B cell (primary cell): ENCODE measurements around the gene DNAH11. TPM values are rescaled to one million over a fixed set of nuclear protein-coding genes. Genes with fewer than 3 reads are reported as not detected.

Experiments used
- ATAC-seq: fragments of 200-7000 bp; cut with Tn5 transposase; one replicate; pipeline ENCODE4 v1.10.0; 2021; ENCODE audit warnings: low read depth, mild to moderate bottlenecking, moderate number of reproducible peaks, moderate library complexity
- CTCF ChIA-PET: fragments of 350-600 bp; sonication (Branson Sonifier 250); formaldehyde crosslinking; loops from one replicate; lab custom pipeline; 2021; ENCODE audit warnings: antibody characterized with exemption, inconsistent platforms; lab: Charles Lee
- POLR2A ChIA-PET: fragments of 350-600 bp; sonication (Branson Sonifier 250); formaldehyde crosslinking; loops from one replicate; lab custom pipeline; 2021; ENCODE audit warnings: antibody characterized with exemption; lab: Charles Lee
- DNase-seq: peaks from one replicate; pipeline ENCODE4 v3.0.0; 2013
- H2AFZ ChIP-seq: 2 replicates; pipeline ENCODE4 v1.6.1; 2012; ENCODE audit warnings: mild to moderate bottlenecking, low read depth, low read length; ENCODE audit not compliant: insufficient read depth, poor library complexity, severe bottlenecking
- H3K27ac ChIP-seq, 2 donors: 1 replicate in 1 of 2; 2 replicates in 1 of 2; pipeline ENCODE4 v1.5.1; 2012 to 2013; ENCODE audit warnings: low read length in 2 of 2, mild to moderate bottlenecking in 2 of 2, moderate library complexity in 1 of 2
- H3K27me3 ChIP-seq, 4 experiments: fragments of 200-600 bp in 1 of 4; sonication (generic) in 1 of 4; replicated peaks in 1 of 4; 1 replicate in 2 of 4; 2 replicates in 2 of 4; pipeline versions ENCODE4 v1.6.1 to v1.7.0; 2013 to 2016; ENCODE audit warnings: low read length in 3 of 4, mild to moderate bottlenecking in 2 of 4, mixed read lengths in 1 of 4, moderate library complexity in 1 of 4; ENCODE audit not compliant: insufficient read depth in 4 of 4, control insufficient read depth in 3 of 4; ENCODE audit errors: control extremely low read depth in 1 of 4
- H3K36me3 ChIP-seq, 2 experiments: replicated peaks in 1 of 2; 1 replicate in 1 of 2; 2 replicates in 1 of 2; pipeline versions ENCODE4 v1.6.1 to v1.7.1; 2013; ENCODE audit warnings: low read length in 1 of 2; ENCODE audit not compliant: insufficient read depth in 2 of 2, control insufficient read depth in 1 of 2; ENCODE audit errors: control extremely low read depth in 1 of 2, extremely low read depth in 1 of 2
- H3K4me1 ChIP-seq, 2 donors: fragments of 200-600 bp in 1 of 2; sonication (generic) in 1 of 2; 1 replicate in 1 of 2; 2 replicates in 1 of 2; pipeline versions ENCODE4 v1.5.1 to v1.6.1; 2013 to 2017; ENCODE audit warnings: low read length in 2 of 2; ENCODE audit not compliant: control insufficient read depth in 2 of 2, insufficient read depth in 2 of 2
- H3K4me2 ChIP-seq: replicated peaks from 2 replicates; pipeline ENCODE3; 2012; ENCODE audit warnings: mild to moderate bottlenecking, low read depth, low read length; ENCODE audit not compliant: poor library complexity, severe bottlenecking
- H3K4me3 ChIP-seq, 5 experiments: fragments of 200-600 bp in 1 of 5; sonication (generic) in 1 of 5; 1 replicate in 3 of 5; 2 replicates in 2 of 5; pipeline versions ENCODE4 v1.5.1 to v1.7.0; 2011 to 2016; ENCODE audit warnings: low read length in 4 of 5, mild to moderate bottlenecking in 4 of 5, low read depth in 2 of 5, control low read depth in 1 of 5, moderate library complexity in 1 of 5; ENCODE audit not compliant: insufficient read depth in 1 of 5; ENCODE audit errors: control extremely low read depth in 1 of 5, extremely low read depth in 1 of 5
- H3K79me2 ChIP-seq: fragments of 200-600 bp; sonication (generic); one replicate; pipeline ENCODE4 v1.6.0; 2016; ENCODE audit warnings: low read length; ENCODE audit not compliant: control insufficient read depth, insufficient read depth
- H3K9ac ChIP-seq: fragments of 200-600 bp; sonication (generic); 2 replicates; pipeline ENCODE4 v1.6.1; 2017; ENCODE audit warnings: mild to moderate bottlenecking, low read length, moderate library complexity
- H3K9me3 ChIP-seq, 3 donors: one replicate each; pipeline versions ENCODE4 v1.6.1 to v1.7.1; 2013; ENCODE audit warnings: low read length in 2 of 3; ENCODE audit not compliant: control insufficient read depth in 2 of 3, insufficient read depth in 1 of 3; ENCODE audit errors: control extremely low read depth in 1 of 3
- H4K20me1 ChIP-seq: 2 replicates; pipeline ENCODE4 v1.6.0; 2012; ENCODE audit warnings: mild to moderate bottlenecking, low read length; ENCODE audit not compliant: insufficient read depth, control insufficient read depth, poor library complexity, severe bottlenecking
- H3K27ac Mint-ChIP-seq: one replicate; pipeline ENCODE4 v1.8.0; 2021; ENCODE audit warnings: mixed read lengths
- H3K27me3 Mint-ChIP-seq: one replicate; pipeline ENCODE4 v1.8.0; 2021; ENCODE audit warnings: mixed read lengths
- H3K4me1 Mint-ChIP-seq: one replicate; pipeline ENCODE4 v1.8.0; 2021; ENCODE audit warnings: mixed read lengths
- H3K4me3 Mint-ChIP-seq: one replicate; pipeline ENCODE4 v1.8.0; 2021; ENCODE audit warnings: mixed read lengths
- H3K9me3 Mint-ChIP-seq: one replicate; pipeline ENCODE4 v1.8.0; 2022; ENCODE audit warnings: mixed read lengths; ENCODE audit not compliant: insufficient read depth
- CTCF ChIP-seq: fragments of 200-600 bp; IDR thresholded peaks from one replicate; pipeline ENCODE4 v1.8.0; 2022; ENCODE audit warnings: antibody characterized with exemption, mild to moderate bottlenecking
- EZH2 ChIP-seq: IDR thresholded peaks from 2 replicates; pipeline ENCODE4 v1.6.1; 2012; ENCODE audit warnings: borderline replicate concordance, low read depth, mild to moderate bottlenecking, moderate library complexity, low read length; ENCODE audit not compliant: insufficient read depth, poor library complexity, severe bottlenecking
- WGBS: methylation state at CpG from one replicate; pipeline ENCODE4 v1.1.5; 2013; ENCODE audit warnings: missing lambda C conversion rate; ENCODE audit not compliant: insufficient coverage; 5-methylcytosine and 5-hydroxymethylcytosine counted together
- intact Hi-C: fragments of 100-400 bp; cut with micrococcal nuclease; formaldehyde crosslinking; loops from one replicate; pipeline ENCODE4 v1.10.0; 2022
- polyA plus RNA-seq: library from polyadenylated mRNA; depleted of rRNA; stranded (reverse); fragments of >200 nt; gene quantifications from 2 replicates; pipeline ENCODE4 v1.2.3, GENCODE V29; 2012
- total RNA-seq, 2 donors: library from RNA; stranded (reverse); fragments of 120-200 nt in 1 of 2; gene quantifications; 1 replicate in 1 of 2; 2 replicates in 1 of 2; pipeline versions ENCODE4 v1.2.3 to v1.2.4, GENCODE V29; 2013 to 2022

The DNAH11 gene
- total and polyA plus RNA-seq, 2 donors (not counting 1 experiment from before 2014, with no cell fraction given) = not detected

GRCh38 chr7:21784989-21785388 is 242.2 kb downstream of the DNAH11 start:
- Histone ChIP-seq H3K4me3 (no peak overlapping the region), H3K9ac (no peak overlapping the region), H2AFZ (no peak overlapping the region), H3K4me1 (no peaks in the 10 kb centered on the region), H3K36me3 (no peaks in the 10 kb centered on the region), H3K27ac (no peak overlapping the region), H3K79me2 (no peaks in the 10 kb centered on the region), H3K27me3 (no peaks in the 10 kb centered on the region), H3K9me3 (no peaks in the 10 kb centered on the region), H4K20me1 (no peaks in the 10 kb centered on the region), H3K4me2 (no peak overlapping the region)
- H3K27ac Mint-ChIP-seq = no peak overlapping the region
- H3K4me3 Mint-ChIP-seq = no peak overlapping the region
- no peaks in the 10 kb centered on the region for H3K4me1 Mint-ChIP-seq
- ChIA-PET POLR2A (no interaction called here), CTCF (no interaction called here)
- intact Hi-C loops = no loop called here
- WGBS = 80% methylated on average over 2 of the region's 4 CpGs
- ATAC-seq (no peak), DNase-seq (no peak)
- TF ChIP-seq CTCF = no peak
- no peak for TF ChIP-seq EZH2
- H3K9me3 Mint-ChIP-seq = no peaks in the 10 kb centered on the region
- H3K27me3 Mint-ChIP-seq = peaks cover 9% of the 10 kb centered on the region

- no peaks in the 10 kb centered on the region for H3K36me3 ChIP-seq
- peaks cover 0 to 5% (median 0%) of the 10 kb centered on the region in 4 experiments for H3K27me3 ChIP-seq
- Mint-ChIP-seq H3K4me1 (no peaks in the 10 kb centered on the region), H3K27me3 (peaks cover 12% of the 10 kb centered on the region), H3K4me3 (no peak overlapping the region), H3K27ac (no peak overlapping the region), H3K9me3 (no peaks in the 10 kb centered on the region)
- WGBS = no CpG with 5 or more reads among the region's 1 CpG
- H3K4me3 ChIP-seq = no peak overlapping the region
- DNase-seq (no peak), ATAC-seq (no peak)
- no peak overlapping the region for H3K9ac ChIP-seq
- no peaks in the 10 kb centered on the region for H3K9me3 ChIP-seq
- no peak overlapping the region for H2AFZ ChIP-seq
- no peaks in the 10 kb centered on the region for H3K79me2 ChIP-seq
- no peaks in the 10 kb centered on the region for H4K20me1 ChIP-seq
- CTCF ChIA-PET = no interaction called here
- H3K4me2 ChIP-seq = no peak overlapping the region
- no peaks in the 10 kb centered on the region for H3K4me1 ChIP-seq
- intact Hi-C loops = no loop called here
- POLR2A ChIA-PET = no interaction called here
- no peak overlapping the region for H3K27ac ChIP-seq
- TF ChIP-seq CTCF (no peak), EZH2 (no peak)
These were observed 263.0 kb downstream of the DNAH11 start for GRCh38 chr7:21805791-21806190.
